NK-92 (cell line): ENCODE results near the gene YY1.

ENCODE experiments used
- DNase-seq: peaks from one replicate; lab custom pipeline; 2025; ENCODE audit not compliant: unreplicated experiment; lab: John Stamatoyannopoulos, UW

YY1 gene

DNA sequence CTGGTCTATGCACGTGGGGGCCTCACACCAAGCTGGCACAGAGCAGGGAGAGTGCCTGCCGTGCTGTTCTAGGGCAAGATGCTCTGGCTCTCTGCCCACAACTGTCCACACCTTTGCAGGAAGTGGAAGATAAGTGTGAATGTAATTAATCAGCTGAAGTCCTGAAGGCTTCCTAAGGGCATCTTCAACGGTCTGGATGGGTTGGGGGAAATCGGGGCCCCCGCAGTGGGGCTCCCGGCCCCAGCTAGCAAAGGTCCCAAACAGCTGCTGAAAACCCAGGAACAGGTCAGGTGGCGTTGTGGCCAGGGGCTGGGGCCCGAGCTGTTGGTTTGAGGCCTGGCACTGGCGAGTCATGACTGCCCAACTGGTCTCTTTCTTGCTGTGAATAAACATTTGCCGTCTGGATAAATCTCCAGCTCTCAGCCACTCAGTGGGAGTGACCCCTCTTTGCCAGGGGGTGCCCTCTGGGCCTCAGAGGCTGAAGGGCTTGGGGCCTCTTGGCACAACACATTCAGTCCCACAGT is 74.0 kb downstream of the YY1 start:
- no peak for DNase-seq

DNA sequence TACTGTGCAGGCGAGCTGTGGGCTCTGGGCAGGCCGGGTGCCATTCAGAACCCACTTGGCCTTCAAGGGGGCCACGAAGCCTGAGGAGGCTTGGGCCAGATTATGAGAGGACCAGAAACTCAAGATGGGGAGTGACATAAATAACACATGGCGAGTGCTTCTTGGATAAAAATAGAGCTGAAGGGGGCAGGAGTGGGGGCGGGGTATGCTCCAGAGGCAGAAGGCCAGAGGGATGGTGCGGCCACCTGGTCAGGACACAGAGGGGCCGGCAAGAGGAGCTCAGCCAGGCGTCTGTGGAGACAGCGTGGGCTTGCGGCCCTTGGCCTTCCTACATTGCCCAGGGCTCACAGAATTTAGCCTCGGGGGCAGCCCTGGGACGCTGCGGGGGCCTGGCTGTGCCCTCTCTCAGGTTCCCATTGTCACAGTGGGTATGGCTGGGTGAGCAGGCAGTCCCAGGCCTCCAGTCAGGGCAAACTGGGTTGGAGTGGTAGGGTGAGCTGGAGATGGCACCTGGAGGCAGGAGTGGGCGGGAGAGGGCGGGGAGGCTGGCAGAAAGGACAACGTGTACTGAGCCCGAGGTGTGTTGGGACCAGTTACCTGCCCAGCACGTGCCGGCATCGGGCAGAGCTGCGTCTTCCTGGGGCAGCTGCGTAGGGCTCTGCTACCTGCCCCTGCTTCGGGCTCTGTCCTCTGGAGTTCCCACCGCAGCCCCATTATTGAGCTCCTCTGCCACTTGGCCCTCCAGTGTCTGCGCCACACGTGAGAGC is 74.7 kb downstream of the YY1 start:
- no peak for DNase-seq

DNA sequence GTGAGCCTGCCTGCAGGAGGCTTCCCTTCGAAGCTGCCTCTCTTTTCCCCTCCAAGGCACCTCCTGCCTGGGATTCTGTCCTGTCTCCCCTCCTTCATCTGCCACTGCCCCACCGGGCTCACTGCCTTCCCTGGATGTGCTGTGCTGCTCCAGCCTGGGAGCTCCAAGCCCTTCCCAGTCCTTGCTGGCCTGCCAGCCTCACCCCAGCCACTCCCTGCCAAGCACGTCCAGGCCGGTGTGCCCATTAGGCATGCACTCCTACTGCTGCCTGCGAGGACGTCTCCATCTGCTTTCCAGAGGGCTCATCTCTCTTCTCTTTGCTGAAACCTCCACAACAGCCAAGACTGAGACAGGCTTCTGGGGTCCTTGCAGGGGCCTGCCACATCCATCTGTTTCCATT is 75.8 kb downstream of the YY1 start:
- no peak for DNase-seq

DNA sequence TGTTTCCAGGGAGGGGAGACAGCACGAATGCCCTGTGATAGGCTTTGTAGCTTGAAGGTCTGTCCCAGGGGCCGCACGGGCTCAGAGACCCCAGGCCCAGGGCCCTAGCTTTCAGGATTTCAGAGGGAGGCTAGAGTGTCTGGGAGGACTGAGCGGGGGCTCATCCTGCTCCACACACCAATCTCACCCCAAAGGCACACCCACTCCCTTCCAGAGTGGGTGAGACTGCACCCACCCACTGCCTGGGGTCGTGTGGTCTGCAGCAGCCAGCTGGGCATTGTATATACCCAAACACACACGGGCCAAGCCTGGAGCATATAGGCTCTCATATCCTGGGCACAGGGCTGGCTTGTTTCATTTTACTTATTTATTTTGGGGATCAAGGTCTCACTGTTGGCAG is 78.4 kb downstream of the YY1 start:
- DNase-seq = no peak

DNA sequence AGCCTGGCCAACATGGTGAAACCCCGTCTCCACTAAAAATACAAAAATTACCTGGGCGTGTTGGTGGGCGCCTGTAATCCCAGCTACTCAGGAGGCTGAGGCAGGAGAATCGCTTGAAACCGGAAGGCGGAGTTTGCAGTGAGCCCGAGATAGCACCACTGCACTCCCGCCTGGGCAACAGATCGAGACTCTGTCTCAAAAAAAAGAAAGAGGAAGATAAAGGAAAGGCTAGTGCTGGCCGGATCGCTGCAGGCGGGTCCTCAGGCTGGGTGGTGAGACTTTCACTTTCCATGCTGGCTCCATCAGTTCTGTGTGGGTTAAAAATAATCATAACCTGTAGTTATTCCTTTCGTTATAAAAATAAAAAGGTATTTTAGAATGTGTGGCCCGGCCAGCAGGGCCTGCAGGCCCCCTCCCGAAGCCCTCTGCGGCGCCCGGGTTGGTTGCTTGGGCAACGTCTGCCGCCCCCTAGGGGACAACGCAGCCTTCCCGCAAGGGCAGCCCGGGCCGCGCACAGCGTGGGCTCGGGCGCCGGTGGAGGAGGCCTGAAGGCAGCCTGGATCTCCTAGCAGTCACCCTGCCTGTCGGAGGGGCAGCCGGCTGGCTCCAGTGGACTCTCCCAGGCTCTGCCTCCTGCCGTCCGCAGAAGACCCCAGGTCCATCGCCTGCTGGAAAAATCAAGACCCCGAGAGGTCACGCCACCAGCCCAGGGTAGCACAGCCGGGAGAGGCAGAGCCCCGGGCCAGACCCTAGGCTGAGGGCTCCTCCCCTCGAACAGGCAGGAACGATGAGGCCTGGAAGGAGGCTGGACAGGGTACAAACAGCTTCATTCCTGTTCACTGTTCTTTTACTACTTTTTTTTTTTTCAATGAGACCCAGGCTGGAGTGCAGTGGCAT is 79.2 kb downstream of the YY1 start:
- DNase-seq = no peak

DNA sequence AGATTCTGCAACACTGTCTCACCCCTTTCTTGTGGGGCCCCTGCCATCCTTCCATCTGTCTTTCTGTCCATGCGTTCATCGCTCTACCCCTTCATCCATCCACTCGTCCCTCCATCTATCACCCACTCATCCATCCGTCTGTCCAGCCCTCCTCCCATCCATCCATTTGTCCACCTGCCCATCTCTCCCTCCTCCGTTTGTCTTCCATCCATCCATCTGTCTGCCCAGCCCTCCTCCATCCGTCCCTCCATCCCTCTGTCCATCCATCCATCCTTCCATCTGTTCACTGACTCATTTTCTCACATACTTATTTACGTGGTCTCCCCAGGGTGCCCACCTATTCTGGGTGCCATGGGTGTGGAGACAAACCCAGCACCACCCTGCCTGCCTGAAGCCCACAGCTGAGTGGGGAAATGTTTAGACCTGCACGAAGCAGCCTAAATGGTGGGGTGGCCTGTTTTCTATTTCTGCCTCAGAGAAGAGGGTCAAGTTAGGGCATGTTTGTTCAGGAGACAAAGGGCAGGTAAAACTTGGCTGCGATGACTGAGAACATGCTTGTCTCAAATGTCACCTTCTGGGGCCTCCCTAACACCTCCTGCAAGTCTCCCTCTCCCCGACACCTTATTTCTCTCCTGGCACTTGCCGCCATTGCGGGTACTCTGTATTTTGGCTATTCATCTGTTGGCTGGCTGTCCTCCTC is 81.4 kb downstream of the YY1 start:
- no peak for DNase-seq

DNA sequence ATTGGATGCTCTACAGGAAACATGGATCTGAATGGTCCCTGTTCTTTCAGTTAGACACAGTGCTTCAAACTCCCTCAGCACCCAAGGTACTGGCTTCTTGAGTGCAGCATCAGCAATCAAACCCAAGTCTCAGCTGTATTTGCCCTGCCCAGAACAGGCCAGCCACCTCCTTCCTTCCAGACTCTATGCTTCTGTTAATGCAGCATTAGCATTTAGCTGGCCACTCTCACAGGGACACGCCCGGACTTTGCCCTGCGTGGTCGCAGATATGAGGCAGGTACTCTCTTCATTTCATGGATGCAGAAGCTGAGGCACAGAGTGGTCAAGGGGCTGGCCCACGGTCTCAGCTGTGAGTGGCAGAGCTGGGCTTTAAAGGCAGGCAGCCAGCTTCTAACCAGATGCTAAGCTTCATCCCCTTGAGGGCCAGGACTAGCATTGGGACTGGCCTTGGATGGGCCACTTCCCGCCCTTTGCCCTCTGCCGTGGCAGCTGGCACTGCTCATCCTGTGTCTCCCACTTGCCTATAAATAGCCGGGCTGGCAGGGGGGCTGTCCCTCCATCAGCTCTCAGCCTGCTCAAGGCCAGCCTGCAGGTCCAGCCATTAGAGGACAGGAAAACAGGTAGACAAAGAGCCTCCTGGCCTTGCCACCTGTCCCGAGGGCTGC is 82.7 kb downstream of the YY1 start:
- DNase-seq = no peak

DNA sequence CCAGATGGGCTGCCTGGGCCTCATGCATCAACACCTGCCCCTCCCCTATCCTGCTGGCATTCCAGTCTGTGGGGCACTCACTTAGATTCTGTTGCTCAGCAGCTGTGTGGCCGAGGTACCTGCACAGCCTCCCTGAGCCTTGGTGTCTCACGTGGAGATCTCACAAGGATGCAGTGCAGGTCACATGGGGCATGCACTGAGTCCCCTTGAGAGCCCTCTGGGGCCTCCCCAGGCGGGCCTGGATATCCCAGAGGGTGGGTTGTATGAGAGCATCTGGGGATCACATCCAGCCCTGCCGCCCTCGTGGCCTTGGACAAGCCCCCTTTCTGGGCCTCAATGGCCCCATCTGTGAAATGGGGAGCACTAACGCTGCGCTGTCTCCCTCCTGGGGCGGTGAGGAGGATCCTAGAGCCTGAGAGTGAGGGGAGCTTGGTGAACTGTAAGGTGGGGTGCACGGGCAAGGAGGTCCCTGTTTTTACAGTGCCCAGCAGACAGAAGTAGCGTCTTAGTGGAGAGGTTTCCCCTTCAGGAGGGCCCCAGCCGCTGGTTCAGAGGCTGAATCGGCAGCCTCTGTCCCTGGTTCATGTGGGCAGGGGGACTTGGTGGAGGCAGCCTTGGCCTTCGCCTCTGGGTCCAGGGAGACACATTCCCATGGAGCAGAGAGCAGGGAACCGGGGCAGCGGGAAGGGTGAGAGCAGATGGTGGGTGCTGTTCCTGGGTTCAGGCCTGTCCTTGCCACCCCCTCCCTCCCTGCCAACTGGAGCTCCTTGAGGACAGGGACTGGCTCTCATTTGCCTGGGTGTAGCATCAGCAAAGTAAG is 83.4 kb downstream of the YY1 start:
- no peak for DNase-seq

DNA sequence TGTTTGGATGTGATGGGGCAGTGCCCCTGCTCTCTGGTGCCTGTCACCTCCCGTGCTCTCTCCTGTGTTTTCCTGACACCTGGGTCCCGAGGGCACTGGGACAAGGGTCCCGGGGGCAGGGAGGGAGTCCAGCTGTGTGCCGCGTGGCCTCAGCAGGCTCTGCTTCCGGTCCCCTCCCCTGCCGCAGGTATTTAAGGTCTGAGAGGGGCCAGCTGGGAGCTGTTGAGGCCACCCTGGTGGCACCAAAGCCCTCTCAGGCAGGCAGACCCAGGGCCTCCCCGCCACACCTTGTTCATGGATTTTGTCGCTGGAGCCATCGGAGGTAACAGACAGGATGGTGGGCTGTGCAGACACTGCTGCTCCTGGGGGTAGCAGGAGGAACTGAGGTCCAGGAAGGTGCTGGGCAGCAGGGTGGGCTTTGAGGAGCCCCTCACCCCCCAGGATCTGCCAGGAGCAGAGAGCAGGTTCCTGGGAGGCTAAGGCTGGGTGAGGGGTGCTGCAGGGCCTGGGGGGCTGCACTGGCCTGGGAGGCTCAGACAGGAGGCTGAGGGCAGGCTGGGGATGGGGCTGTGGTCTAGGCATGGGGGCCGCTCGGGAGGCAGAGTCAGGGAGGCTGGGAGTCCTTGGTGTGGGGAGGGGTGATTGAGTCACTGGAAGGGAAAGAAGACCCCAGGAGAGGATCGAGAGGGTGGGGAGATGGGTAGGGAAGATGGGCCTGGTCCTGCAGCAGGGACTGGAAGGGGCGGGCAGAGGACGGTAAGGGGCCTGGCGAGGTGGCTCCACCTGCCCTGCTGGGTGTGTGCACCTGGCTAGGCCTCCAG is 84.4 kb downstream of the YY1 start, which contains the start of gene SLC25A47:
Gene SLC25A47, plus strand, starts transcription at position 219 of the 821 bp plus-strand sequence. Its CDS starts 76 bp downstream, at position 295.
- DNase-seq = no peak

DNA sequence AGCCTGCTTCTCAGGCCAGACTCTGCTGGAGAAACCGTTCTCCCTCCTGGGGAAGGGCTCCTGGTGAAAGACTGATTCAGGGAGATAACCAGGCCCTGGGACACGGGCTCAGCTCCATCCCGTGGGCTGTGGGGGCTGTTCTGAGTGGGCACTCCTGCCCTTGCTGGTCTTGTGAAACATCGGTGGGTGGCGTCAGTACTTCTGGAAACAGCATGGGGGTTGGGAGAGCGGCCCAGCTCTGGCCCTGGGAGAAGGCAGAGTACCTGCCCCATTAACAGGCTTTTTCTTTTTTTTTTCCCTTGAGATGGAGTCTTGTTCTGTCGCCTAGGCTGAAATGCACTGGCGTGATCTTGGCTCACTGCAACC is 85.0 kb downstream of the YY1 start:
- DNase-seq = no peak

DNA sequence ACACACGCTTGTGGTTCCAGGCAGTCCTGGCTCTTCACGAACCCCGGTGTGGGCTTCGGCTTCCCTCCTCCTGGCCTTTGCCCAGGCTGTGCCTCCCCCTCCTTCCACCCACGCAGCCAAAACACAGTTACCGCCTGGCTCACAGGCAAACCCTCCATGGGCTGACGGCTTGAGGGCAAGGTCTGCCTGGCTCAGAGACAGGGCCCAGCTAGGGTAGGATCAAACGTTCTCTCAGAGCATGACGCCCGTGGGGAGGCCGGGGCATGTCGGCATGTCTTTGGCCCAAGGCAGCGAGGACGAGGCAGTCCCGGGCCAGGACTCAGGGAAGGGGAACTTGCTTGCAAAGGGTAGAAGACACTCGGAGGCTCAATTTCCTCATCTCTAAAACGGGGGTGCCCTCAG is 86.3 kb downstream of the YY1 start:
- DNase-seq = no peak

DNA sequence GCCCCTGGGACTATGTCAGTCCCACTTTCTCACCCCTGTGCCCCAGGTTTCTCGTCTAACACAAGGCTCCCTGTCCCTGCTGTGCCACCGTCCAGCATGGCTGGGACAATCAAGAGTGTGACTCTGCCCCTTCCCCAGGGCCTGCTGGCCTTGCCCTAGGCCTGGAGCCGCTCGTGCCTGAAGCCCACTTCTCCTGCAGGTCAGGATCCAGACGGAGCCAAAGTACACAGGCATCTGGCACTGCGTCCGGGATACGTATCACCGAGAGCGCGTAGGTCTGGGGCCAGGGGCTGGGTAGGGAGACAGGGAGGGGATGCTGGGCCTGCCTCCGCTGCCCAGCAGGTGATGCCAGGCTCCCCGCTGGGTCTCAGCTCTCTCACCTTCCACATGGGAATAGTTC is 87.0 kb downstream of the YY1 start:
- no peak for DNase-seq

DNA sequence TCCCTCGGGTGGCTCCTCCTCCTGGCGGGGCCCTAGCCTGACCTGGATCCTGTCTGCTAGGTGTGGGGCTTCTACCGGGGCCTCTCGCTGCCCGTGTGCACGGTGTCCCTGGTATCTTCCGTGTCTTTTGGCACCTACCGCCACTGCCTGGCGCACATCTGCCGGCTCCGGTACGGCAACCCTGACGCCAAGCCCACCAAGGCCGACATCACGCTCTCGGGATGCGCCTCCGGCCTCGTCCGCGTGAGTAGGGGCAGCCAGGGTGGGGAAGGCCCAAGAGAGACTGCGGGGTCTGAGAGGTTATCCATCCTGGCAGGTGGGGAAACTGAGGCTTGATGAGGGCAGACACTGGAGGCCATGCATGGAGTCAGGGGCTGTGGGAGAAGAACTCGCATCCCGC is 88.2 kb downstream of the YY1 start:
- no peak for DNase-seq

DNA sequence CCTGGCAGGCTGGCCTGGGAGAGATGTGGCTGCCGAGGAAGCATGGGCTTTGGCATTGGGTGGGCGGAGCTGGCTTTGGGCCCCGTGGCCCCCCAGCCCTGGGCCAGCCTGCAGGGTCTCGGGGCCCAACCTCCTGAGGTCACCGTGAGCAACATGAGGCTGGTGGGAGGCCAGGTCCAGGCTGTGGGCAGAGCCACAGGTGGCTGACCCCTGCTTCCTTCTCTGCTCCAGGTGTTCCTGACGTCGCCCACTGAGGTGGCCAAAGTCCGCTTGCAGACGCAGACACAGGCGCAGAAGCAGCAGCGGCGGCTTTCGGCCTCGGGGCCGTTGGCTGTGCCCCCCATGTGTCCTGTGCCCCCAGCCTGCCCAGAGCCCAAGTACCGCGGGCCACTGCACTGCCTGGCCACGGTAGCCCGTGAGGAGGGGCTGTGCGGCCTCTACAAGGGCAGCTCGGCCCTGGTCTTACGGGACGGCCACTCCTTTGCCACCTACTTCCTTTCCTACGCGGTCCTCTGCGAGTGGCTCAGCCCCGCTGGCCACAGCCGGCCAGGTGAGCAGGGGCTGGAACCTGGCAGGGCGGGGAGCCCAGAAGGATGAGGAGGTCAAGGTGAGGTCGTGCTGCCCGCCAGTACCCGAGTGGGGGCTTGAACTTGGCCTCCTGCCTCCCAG is 89.7 kb downstream of the YY1 start:
- DNase-seq = no peak

DNA sequence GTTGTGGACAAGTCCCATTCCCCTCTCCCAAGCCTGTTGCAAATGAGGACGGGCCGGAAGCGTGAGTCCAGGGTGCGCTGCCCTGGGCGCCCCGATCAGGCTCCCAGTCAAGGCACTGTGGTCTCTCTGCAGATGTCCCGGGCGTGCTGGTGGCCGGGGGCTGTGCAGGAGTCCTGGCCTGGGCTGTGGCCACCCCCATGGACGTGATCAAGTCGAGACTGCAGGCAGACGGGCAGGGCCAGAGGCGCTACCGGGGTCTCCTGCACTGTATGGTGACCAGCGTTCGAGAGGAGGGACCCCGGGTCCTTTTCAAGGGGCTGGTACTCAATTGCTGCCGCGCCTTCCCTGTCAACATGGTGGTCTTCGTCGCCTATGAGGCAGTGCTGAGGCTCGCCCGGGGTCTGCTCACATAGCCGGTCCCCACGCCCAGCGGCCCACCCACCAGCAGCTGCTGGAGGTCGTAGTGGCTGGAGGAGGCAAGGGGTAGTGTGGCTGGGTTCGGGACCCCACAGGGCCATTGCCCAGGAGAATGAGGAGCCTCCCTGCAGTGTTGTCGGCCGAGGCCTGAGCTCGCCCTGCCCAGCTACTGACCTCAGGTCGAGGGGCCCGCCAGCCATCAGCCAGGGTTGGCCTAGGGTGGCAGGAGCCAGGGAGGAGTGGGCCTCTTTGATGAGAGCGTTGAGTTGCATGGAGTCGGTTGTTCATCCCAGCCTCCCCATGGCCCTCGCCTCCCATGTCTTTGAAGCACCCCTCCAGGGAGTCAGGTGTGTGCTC is 90.5 kb downstream of the YY1 start:
- DNase-seq = no peak

DNA sequence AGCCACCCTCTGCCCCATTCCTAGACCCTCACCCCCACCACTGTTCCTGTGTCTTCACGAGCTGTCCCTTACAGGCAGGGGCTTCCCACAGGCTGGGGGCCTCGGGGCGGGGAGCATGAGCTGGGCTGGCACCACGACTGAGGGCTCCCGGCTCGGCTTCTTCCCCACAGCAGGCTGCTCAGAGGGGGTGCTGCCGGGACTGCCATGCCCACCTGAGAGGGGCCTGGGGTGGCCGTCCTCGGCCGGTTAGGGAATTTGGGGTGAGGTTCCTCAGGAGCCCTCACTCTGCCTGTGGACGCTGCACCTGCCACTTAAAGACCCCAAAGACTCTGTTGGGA is 91.0 kb downstream of the YY1 start:
- DNase-seq = no peak

DNA sequence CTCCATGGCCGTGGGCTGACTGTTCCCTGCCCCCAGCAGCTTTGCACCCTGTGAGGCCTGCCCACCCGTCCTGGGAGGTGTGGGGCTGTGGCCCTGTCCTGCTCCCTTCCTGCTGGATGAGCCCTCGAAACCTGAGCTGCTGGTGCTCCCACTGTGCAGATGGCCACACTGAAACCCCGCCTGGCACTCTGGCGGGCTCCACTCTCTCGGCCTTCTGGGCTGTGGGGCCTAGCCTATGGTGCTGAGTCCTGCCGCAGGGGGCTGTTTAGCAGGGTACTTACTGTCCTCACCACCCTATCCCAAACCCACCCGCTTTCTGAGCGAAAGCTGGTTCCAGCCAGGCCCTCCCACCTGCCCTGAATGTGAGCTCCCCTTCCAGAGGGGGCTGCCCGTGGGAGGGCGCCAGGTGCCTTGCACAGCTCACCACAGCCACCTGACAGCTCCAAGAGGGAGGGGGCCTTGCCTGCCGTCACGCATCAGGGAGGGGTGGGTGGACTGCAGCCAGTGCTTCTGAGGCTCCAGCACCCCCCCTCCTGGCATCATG is 91.5 kb downstream of the YY1 start:
- DNase-seq = no peak
